Stimulated activated CD4-positive, alpha-beta T cell treated with anti-CD3 and anti-CD28 coated beads, Interleukin-15, amount 100 ng/mL, for 1 hour (primary cell): ENCODE data around the gene LTBP2.

Source experiments
- DNase-seq, 2 donors: peaks; one replicate each; pipeline ENCODE4 v3.0.0-alpha.2; 2020; ENCODE audit warnings: low read depth in 1 of 2, low spot score in 1 of 2

The LTBP2 gene

GRCh38 chr14:74531006-74531405, 81.0 kb downstream of the LTBP2 start:
- DNase-seq, result no peak

- no peak for DNase-seq
Measured at GRCh38 chr14:74528886-74529285, 83.2 kb downstream of the LTBP2 start.

GRCh38 chr14:74528406-74528805, 83.6 kb downstream of the LTBP2 start:
- no peak for DNase-seq

GRCh38 chr14:74527736-74528280, 84.2 kb downstream of the LTBP2 start:
- no peak for DNase-seq

- no peak for DNase-seq
Measured at GRCh38 chr14:74526854-74527585, 85.0 kb downstream of the LTBP2 start.

GRCh38 chr14:74525361-74525851, 86.6 kb downstream of the LTBP2 start:
- DNase-seq, result no peak

- no peak for DNase-seq
Measured at GRCh38 chr14:74524812-74525135, 87.3 kb downstream of the LTBP2 start.

GRCh38 chr14:74524076-74524811, 87.8 kb downstream of the LTBP2 start:
- no peak for DNase-seq

- no peak for DNase-seq
Measured at GRCh38 chr14:74522740-74523139, 89.3 kb downstream of the LTBP2 start.

- DNase-seq, result no peak
Measured at GRCh38 chr14:74521756-74522155, 90.3 kb downstream of the LTBP2 start.

GRCh38 chr14:74519316-74520074, 92.5 kb downstream of the LTBP2 start:
- DNase-seq, result no peak

GRCh38 chr14:74518221-74518620, 93.8 kb downstream of the LTBP2 start:
- no peak for DNase-seq

GRCh38 chr14:74517731-74518130, 94.3 kb downstream of the LTBP2 start:
- no peak for DNase-seq

- DNase-seq, result no peak
Measured at GRCh38 chr14:74516451-74517160, 95.4 kb downstream of the LTBP2 start.

- DNase-seq, result no peak
Measured at GRCh38 chr14:74515891-74516412, 96.1 kb downstream of the LTBP2 start.

- no peak for DNase-seq
Measured at GRCh38 chr14:74514471-74514941, 97.5 kb downstream of the LTBP2 start.

GRCh38 chr14:74511966-74512830, 99.8 kb downstream of the LTBP2 start:
- no peak for DNase-seq

GRCh38 chr14:74510959-74511409, 101.1 kb downstream of the LTBP2 start:
- DNase-seq, result no peak

GRCh38 chr14:74510223-74510931, 101.7 kb downstream of the LTBP2 start:
- DNase-seq, result no peak
